Measurements from ENCODE around the gene RHOG.

The RHOG gene

DNA sequence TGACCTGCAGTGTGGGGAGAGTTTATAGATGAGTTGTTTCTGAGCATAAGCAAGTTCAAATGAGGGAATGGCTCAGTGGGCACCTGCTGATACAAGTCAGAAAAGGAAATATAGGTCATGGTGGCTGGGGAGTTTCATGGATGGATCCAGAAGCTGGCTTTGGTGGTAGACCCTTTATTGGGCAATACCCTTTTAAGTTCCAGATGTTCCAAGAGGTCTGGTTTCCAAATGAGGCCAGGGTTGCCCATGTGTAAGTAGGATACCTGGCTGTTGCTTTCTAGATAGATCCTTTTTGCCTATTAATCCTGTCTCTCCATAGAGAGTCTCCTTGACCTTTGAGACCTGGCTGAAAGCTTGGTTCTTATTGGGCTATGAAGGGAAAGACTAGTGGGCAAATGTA, 16.9 kb upstream of the RHOG start:
- no peak for DNase-seq

DNA sequence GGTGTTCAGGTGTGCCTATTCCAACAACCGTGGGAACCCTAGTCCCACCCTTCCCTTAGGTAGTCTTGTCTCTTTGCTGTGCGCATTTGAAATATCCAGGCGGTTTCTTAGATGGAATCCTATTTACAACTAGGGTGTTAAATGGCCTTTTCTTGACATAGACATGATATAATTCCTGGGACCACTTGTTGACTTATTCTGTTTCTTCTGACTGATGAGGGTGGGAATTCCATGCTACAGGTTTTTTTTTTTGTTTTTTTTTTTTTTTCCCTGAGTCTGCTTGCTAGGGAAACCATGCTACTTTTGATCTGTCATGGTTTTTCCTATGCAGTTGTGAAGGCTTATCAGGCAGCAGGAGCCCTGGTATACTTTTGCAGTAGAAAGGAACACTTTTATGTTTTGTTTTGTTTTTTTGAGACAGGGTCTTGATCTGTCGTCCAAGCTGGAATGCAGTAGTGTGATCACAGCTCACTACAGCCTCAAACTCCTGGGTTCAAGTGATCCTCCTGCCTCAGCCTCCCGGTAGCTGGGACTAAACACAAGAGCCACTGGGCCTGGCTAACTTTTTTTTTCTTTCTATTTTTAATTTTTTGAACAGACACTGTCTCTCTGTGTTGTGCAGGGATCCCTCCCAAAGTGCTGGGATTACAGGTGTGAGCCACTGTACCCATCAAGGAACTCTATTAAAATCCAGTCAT, 16.2 kb upstream of the RHOG start:
- DNase-seq = no peak

DNA sequence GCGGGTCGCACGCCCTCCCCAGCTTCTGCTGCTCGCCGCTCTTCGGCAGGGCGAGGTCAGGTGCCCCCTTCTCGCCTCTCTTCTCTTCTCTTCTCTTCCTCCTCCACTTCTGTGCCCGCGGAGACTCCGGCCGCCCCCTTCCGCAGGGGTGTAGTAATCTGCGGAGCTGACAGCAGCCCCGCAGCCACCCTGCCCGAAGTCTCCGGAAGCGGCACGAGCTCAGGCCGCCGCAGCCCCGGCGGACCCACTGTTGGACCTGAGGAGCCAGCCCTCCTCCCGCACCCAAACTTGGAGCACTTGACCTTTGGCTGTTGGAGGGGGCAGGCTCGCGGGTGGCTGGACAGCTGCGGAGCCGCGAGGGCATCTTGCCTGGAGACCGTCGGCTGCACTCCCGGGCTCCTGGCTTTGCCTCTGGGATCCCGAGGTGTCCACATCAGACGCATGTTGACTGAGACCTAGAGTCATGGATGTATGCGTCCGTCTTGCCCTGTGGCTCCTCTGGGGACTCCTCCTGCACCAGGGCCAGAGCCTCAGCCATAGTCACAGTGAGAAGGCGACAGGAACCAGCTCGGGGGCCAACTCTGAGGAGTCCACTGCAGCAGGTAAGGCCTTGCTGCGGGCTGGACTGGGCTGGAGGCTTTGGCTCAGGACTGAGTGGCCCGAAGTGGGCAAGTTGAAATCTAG, 15.2 kb upstream of the RHOG start:
- no peak for DNase-seq

DNA sequence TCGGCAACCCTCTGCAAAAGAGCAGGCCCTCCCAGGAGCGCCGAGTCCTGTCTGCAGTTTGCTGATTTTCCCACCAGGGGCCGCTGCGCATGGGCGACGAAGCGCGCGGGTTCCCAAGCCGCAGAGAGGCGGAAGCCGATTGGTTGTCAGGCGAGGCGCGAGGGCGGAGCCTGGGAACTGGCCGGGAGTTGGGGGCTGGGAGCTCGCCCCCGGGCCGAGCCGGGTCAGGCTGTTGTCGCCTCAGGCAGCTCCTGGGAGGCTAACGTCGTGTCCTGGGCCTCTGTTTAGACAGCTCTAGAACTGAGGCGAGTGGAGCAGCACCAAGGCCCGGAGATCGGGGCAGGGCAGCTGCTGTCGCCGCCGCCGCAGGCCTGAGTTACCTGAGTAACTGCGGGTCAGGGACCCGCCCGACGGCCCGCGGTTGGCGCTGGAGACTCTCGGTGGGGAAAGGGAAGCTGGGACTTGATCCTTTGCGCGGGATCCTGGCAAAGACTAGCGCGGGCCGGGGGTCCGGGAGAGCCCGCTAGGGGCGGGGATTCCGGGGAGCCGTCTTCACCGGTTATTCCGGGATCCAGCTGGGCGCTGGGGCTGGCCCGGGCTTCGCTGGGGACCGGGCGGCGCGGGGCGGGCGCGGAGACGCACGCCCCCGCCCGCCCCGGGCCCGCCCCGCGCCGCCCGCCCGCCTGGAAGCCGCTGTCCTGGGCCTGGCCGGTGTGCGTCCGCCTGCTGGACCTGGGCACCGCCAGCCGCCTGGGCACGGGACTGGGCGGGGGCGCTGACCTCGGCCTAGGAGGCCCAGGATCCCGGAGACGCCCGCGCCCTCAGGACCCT, 14.4 kb upstream of the RHOG start, which contains the start of gene STIM1:
TSS of gene STIM1 (plus strand) at position 688 of the 831 bp plus-strand sequence. CDS start 607 bp downstream, outside the sequence.
- peak; percentile 98 for DNase-seq

DNA sequence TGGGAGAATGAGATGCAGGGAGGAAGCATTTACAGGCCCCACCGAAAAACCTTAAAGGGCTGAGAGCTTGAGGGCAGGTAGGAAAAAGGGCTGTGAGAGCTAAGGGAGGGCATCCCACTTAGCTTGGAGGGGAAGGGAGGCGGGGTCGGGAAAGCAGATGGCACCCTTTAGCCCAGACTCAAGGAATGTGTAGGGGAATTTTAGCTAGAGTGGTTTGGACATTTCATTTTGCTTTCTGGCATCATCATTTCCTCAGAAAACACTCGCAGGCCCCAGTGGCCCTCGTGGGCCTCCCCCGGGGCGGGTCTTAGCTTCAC, 13.9 kb upstream of the RHOG start:
- DNase-seq = no peak

DNA sequence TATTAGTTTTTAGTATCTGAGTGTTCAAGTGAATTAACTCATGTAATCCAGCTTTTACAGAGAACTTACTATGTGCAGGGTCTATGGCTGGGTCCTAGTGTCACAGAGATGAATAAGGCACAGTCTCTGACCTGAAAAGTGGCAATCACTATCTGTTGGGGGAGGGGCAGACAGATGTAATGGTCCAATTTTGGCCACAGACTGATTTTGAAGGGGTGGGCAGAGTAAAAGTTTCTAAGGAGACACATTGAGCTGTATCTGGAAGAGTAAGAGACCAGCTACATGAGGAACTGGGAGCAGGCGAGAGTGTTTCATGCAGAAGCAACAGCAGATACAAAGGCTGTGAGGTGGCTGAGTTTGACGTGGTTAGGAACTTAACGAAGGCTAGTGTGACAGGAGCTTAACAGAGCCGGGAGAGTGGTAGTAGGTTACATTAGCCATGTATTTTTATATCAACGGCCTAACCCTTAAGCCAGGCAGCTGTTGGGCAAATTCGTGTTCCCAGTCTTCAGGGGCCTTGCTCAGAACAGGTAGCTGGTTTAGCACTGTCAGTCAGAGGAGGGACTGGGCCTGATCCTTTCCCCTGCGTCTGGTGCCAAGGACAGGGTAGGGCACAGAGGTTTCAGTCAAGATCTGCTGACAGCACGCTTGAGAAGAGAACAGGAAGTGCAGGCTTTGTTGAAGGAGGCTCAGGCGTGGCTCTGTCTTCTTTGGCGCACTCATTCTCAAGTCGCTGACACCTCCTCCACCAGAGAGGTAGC, 13.3 kb upstream of the RHOG start:
- peak; percentile 66 for DNase-seq

DNA sequence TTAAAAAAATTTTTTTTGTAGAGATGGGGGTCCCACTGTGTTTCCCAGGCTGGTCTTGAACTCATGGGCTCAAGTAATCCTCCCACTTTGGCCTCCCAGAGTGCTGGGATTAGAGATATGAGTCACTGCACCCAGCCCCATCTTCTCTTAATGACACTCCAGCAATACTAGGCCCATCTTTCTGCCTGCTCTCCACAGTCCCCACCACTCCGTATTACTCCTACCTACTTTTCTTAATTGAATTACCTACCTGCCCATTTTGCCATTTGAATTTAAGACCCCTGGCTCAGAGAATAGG, 12.7 kb upstream of the RHOG start:
- DNase-seq = no peak

DNA sequence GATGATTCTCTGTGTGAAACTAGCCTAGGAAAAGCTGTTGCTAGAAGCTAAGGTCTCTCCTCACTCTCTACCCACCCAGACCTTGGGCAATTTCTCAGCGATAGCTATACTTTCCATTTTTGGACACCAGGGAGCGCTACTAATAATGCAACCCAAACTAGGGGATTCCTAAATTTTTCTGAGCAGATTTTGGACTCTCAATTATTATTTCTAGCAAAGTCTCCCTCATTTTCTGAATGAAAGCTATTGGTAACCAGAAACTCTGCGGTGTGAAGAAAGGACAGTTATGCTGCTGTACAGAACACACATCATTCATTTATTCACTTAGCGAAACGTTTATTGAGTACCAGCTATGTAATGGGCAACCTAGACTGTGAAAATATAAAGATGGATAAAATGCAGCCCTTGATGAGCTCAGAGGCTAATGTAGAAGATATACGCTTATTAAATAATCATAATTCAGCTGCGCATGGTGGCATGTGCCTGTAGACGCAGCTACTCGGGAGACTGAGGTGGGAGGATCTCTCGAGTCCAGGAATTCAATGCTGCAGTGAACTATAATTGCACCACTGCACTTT, 8.6 kb upstream of the RHOG start:
- DNase-seq = peak; percentile 72

DNA sequence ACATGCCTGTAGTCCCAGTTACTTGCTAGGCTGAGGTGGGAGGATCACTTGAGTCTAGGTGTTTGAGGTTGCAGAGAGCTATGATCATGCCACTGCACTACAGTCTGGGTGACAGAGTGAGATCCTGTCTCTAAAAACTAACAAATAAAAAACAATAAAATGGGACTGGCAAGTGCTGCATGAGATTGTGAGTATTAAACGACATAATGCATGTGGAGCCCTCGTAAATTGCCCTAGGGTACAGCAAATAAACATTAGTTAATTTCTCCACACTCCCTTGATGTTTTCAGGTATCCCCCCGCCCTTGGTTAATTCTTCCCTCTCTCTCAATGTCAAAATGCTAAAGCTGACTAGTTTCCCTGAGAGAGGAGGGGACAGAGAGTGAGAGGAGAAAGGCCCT, 4.9 kb upstream of the RHOG start:
- no peak for DNase-seq

DNA sequence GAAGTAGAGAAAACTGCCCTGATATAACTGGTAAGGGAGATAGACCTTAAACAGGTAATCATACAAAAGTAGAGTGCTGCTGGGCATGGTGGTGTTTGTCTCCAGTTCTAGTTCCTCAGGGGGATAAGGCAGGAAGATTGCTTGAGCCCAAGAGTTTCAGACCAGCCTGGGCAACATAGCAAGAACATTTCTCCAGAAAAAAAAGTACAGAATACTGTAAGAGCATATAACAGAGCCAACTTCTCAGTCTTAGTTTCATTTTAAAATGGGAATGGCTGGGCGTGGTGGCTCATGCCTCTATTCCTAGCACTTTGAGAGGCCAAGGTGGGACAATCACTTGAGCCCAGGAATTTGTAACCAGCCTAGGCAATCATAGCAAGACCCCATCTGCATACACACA, 4.5 kb upstream of the RHOG start:
- DNase-seq = no peak

DNA sequence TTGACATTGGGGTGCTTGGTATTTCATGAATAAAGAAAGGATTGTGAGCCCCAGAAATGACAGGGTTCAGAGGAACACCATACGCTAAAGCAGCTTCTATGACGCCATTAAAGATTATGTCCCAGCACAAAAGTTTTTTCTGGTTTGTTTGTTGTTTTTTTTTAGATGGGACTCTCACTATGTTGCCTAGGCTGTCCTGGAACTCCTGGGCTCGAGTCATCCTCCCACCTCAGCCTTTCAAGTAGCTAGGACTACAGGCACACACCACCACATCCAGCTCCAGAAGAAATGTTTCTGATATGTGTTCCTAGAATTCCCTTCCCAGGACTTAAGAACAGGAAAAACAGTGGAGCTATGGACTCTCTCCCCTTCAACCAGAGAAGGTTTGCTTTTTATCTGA, 2.6 kb upstream of the RHOG start:
- no peak for DNase-seq

DNA sequence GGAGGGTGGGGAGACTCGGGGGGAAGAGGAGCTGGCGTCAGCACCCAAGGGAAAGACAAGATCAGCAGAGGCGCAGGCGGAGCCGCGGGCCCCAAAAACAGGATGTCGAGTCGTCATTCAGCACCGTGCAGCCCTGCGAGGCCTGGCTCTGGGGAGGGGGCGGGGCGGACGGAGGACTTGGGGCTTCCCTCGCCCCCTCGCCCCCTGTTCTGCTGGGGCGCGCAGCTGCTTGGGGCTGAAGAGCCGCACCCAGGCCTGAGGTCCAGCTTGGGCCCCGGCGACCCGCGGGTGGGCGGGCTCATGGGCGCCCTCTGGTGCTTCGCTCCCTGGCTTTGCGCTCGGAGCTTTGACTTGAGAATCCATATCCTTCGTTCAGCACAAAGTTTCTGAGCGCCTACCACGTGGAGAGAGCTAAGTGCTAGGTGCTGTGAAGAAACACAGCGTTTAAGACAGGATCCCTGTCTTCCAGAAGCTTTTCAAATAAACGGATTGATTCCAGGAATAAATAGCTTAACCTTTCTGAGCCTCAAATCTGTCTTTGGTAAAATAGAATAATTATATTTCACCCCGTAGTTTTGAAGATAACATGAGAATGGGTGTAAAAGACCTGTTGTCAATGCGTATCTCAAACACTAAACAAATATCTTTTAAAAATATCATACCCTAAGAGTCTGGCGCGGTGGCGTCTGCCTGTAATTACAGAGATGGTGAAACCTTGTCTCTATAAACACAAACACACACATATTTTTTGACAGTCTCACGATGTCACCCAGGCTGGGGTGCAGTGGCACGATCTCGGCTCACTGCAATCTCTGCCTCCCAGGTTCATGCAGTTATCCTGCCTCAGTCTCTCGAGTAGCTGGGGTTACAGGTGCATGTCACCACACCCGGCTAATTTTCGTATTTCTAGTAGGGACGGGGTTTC, 929 bp upstream of the RHOG start:
- peak; percentile 88 for DNase-seq

DNA sequence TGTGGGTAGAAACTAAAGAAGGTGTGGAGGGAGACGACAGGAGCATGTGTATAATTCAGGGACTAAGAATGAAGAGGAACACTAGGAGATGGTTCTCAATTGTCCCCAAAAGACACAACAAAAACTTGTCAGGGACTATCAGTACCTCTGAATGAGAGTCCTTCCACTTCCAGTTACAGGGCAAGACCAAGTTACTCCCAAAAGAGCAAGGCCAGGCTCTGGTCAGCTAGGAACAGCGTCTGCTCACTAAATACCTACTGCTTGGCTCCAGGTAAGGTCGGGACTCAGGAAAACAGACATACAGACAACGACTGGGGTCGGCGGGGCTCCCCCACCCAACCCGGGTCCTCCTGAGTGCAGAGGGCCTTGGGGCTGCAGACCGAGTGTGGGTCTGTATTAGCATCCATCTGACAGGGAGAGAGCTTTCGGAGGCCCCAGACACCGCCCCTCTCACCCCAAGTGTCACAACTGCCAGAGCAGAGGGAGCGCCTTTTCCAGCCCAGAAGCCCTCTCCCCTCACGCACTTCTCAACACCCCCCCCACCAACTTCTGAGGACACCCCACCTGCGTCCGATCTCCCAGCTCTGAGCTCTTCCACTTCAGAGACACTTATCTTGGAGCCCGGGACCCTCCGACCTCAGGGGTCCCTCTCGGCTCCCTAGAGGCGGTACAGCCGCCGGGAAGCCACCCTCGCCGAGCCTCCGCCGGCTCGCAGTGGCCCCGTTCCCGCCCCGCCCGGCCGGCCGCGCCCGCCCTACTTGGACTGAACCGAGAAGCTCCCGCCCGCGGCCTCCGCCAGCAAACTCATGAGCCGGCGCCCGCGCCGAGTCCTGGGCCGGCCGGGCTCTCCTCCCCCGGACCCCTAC, 522 bp downstream of the RHOG start:
- peak; percentile 12 for DNase-seq

DNA sequence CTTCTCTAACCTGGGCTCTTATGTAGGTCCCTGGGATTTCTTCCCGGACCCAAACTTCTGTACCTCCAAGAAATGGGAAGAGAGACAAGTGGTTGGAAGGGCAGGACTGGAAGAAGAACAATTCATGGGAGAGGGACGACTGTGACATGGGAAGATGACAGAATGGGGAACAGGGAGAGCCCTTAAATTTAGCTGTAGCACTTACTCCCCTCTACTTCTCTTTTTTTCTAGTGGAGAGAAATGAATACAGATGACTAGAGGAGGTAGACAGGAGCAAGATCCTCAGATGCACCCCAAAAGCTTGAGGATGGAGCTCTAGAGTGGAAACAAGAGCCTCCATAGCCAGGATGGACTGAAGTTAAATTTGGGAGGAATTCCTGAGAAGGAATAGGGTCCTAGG, 2.3 kb downstream of the RHOG start:
- no peak for DNase-seq

DNA sequence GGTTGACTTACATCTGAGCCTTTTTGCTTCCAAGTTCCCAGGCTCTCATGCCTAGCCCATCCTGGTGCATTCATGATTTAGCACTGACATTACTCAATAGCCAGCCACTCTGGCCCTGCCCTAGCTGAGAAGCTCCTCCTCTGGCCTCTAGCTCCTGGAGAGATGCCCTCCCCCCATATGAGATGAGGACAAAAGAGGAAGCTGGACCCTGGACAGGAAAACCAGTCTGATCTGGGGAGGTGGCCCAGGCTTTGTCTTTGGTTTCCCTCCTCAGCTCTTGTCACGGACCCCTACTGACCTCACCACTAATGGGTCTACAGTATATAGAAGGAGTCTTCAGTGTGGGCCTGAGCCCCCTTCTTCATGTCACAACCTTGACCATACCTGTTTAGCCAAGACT, 3.0 kb downstream of the RHOG start:
- no peak for DNase-seq

DNA sequence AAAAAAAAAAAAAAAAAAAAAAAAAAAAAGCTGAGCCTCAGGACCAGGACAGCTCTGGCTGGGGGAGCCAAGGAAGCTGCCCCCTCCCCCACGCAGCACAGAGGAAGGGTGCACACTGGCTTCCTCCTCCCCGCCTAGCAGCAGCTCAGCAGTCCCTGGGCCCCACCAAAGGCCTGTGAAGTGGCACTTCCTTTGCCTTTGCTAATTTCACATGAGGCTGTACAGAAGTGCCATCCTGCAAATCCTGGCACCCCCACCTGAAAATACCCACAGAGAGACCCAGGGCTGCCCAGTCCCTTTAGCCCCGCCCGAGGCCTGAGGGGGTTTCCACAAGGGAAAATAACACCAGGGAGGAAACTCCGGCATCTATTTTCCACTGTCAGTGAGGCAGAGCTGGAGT, 3.9 kb downstream of the RHOG start:
- DNase-seq = no peak

DNA sequence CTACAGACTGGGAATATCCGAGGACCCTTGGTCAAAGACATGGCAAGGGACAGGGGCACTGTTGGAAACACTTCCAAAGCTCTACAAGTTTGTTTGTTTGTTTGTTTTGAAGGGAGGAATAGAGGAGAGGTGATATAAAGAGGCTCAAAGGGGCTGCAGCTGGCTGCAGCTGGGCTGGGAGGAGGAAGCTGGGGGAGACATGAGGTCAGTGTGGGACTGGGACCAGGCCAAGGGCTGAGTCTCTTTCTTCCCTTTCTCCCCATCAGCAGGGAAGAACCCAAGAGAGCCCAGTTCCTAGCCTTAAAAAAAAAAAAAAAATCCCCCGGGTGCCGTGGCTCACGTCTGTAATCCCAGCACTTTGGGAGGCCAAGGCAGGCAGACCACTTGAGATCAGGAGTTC, 5.0 kb downstream of the RHOG start:
- DNase-seq = no peak

DNA sequence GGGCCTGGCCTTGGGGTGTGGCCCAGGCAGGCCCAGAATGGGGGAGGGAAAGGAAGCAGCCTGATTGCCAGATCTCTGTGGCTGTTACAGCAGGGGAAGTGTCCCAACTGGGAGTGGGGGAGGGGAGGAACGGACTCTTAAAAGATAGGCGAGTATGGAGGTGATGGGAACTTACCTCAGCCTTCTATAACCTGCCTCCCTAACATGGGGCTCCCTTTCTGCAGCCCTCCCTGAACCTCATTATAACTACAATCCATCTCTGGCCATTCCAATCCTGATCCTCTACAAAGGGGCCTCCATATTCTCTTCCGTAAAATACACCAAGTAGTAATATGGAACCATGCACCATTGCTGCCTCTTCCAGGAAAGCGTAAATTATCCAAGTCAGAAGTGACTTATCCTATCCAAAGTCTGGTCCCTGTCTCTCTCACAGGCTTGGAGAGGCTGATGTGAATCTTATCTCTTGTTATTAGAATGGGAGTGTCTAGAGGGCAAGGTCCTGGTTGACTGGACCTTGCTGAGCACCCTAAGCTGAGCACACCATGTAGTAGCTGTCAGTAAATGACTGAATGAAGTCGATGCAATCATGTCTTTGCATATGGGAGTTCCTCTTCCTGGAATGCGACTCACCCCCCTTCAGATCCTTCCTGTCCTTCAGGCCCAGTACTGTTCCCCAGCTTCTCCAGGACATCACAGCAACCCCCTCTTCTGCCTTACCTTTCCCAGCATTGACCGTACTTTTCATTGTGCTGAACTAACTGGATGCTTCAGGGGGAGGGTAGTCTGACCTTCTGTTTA, 5.9 kb downstream of the RHOG start:
- no peak for DNase-seq

DNA sequence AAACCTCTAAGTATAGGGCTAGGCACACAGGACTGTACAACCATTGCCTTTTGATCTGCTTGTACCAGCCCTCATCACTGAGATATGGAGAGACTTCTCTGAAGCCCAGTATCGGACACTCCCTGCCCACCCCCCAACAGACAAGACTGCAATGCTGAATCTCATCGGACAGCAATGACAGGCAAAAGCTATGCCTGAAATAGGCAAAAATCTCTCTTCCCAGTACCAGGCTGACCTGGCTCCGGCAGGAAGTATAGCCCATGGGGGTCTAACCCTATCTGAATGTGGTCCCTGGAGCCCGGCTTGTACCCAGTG, 6.5 kb downstream of the RHOG start:
- no peak for DNase-seq

DNA sequence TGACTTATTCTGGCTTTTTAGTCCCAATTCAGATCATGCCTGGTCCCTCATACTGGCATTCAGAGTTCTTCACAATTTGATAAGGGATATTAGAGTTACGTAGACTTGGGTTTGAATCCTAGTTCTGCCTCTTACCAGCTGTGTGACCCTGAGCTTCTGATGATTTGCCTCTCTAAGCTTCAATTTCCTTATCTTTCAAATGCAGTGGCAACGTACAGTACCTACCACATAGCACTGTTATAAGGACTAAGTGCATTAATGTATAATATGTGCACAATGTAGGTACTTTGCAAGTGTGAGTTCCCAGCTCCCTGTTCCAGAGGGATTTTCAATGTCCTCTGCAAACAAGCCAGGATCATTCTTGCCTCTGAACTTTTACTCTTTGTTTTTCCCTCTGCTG, 7.3 kb downstream of the RHOG start:
- no peak for DNase-seq

Measured in NCI-H2227 treated with DMSO at 0.1 percent for 48 hours (cell line).